Stimulated activated CD8-positive, alpha-beta memory T cell treated with anti-CD3 and anti-CD28 coated beads, Interleukin-2, amount 100 ng/mL, for 48 hours (primary cell): ENCODE measurements around the gene STOX2.
A peak's percentile ranks its signal among the peaks of the same experiment; 100 is the strongest.

Experiments
- DNase-seq, 2 donors: peaks; one replicate each; pipeline ENCODE4 v3.0.0-alpha.2; 2020; ENCODE audit warnings: low read depth in 2 of 2

The STOX2 gene, protein sequence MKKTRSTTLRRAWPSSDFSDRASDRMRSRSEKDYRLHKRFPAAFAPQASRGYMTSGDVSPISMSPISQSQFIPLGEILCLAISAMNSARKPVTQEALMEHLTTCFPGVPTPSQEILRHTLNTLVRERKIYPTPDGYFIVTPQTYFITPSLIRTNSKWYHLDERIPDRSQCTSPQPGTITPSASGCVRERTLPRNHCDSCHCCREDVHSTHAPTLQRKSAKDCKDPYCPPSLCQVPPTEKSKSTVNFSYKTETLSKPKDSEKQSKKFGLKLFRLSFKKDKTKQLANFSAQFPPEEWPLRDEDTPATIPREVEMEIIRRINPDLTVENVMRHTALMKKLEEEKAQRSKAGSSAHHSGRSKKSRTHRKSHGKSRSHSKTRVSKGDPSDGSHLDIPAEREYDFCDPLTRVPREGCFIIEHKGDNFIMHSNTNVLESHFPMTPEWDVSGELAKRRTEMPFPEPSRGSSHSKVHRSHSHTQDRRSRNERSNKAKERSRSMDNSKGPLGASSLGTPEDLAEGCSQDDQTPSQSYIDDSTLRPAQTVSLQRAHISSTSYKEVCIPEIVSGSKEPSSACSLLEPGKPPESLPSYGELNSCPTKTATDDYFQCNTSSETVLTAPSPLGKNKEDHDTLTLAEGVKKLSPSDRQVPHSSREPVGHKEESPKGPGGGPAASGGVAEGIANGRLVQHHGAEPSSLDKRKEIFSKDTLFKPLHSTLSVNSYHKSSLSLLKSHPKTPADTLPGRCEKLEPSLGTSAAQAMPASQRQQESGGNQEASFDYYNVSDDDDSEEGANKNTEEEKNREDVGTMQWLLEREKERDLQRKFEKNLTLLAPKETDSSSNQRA (N-terminal part only)

DNA sequence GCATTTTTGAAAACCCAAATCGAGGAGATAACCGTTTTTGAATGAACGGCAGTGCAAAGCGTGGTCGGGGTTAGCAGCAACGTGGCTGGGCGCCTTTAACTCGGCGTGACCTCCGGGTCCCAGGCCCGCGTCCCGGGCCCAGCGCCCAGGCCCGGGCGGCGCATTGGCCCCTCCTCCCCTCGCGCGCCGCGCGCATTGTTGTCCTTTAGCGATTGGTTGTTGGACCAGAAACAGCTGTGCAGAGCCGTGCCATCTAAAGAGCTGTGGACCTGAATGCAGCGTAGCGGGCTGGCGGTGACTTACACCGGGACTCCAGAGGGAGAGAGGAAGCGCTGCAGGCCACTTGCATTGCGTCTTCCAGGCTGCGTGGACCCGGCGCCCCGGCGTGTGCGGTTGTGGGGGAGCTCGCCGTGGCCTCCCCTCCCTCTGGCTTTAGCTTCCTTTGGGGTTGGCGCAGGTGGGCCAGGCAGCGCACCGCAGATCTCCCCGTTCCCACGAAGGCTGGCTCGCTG, at the start of gene STOX2:
Gene STOX2, plus strand, starts transcription at position 227 of the 512 bp plus-strand sequence. CDS start 1,484 bp downstream, outside the sequence.
- peak in 1 of 2 donors; percentile 16 for DNase-seq

DNA sequence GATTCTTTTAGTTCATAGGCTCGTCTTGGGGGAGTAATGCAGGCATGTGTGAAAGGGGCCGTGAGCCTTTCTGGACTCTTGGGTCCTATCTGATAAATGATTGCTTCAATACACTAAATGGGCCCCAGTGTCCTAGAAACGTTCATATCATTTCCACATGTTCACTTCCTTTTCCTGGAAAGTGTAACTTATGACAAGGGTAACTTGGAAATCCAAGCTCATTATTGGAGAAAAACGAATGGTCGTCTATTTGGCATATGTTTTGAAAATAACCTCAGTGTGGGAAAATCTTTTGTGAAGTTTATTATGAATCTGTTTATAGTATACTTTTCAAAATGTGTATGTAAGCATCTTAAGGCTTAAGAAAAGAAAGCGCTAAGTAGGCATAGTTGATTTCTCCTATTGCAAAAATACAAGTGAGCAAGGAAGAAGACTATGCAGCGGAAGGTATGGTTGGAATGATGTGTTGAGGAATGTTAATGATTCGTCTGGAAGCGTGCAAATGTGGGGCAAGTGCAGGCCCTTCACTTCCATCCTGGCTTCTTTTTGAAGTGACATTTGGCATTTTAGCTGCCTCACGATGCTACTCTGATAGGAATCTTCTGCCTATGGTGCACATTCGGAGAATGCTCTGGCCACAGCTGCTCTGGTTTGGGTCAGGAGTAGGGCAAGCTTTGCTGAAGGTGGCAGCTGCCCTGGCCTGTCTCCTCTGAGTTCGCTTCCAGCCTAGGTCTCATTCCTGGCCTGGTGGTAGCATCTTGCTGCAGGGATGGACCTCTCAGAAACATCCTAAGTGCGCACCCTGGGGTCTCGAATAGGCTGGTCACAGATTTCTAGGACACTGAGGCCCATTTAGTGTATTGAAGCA, 49.5 kb upstream of the STOX2 start:
- no peak for DNase-seq

DNA sequence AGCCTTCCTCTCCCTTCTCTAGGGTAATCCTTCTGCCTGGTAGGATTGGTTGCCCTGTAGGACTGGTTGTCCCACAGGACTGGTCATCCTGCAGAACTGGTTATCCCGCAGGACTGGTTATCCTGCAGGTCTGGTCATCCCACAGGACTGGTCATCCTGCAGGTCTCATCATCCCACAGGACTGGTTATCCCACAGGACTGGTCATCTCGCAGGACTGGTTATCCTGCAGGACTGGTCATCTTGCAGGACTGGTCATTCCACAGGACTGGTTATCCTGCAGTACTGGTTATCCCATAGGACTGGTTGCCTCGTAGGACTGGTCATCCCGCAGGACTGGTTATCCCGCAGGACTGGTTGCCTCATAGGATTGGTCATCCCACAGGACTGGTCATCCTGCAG, 48.1 kb upstream of the STOX2 start:
- DNase-seq: no peak

DNA sequence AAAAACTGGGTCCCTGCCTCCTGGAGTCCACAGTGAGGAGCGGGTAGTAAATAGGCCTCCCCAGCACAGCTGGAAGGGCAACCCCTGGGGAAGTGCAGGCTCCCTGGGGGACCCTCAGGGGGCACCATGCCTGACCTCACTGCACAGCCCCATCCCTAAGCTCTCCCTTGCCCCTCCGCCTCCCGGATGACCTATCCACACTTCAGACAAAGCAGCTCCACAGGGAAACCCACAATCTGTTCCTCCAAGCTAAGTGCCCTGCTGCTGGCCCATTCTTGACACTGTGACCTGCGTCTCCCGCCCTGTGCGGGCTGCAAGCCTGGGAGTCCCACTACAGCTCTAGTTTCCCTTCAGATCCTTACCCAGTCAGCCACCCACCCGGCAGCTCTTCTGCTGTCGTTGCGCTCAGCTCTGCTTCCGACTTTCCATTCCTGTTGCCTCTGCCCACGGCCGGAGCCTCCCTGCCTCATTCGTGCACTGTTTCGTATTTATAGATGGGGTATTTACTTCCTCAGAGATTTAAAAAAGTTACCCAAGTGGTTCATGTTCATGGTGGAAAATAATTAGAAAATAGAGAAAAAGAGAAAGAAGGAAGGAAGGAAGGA, 47.0 kb upstream of the STOX2 start:
- no peak for DNase-seq

DNA sequence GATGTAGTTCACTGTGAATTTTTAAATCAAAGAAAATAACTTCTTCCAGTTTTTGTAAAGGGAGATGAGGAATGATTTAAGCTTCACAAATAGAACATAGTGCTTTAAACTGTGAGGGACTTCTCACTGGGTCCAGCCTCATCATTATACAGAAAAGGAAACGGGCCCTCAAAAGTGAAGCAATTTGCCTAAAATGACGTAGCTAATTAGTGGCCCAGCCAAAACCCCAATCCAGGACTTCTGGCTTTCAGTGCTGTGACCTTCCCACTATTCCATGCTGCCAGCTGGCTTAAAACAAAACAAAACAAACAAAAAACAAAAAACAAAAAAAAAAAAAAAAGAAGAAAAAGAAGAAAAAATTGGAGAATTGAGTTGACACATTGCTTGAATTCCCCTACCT, 45.0 kb upstream of the STOX2 start:
- DNase-seq: no peak

DNA sequence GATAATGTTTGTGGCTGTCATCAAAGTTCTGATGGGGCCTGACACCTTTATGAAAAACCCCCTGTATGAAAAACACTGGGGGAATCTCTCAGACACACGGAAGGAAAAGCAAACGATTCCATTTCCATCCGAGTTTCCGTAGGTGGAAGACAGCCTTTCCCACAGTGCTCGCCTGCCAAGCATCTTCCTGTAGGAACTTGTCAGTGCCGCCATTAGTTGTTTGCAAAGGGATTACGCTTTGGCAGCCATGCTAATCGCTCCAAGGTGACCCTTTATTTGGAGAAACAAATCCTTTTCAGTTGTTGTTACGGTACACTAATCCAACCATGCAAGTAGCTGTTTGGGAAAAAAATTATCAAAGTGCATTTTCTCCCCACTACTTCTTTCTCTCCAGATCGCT, 44.4 kb upstream of the STOX2 start:
- no peak for DNase-seq

DNA sequence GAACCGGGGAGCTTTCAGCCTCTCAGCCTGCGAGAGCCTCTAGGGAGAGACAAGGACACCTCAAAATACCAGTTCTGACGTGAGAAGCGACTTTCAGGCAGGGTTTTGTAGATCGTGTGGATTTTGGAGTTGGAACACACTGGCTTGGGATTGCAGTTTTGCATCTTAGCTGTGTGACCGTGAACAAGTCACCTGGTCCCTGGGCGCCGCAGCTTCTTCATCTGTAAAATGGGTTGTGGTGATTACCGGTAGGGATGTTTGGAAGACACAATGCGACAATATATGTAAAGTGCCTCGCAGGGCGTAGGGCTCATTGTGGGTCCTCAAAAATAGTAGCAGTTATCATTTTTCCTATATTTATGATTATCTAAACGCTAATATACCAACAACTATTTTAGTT, 43.7 kb upstream of the STOX2 start:
- no peak for DNase-seq

DNA sequence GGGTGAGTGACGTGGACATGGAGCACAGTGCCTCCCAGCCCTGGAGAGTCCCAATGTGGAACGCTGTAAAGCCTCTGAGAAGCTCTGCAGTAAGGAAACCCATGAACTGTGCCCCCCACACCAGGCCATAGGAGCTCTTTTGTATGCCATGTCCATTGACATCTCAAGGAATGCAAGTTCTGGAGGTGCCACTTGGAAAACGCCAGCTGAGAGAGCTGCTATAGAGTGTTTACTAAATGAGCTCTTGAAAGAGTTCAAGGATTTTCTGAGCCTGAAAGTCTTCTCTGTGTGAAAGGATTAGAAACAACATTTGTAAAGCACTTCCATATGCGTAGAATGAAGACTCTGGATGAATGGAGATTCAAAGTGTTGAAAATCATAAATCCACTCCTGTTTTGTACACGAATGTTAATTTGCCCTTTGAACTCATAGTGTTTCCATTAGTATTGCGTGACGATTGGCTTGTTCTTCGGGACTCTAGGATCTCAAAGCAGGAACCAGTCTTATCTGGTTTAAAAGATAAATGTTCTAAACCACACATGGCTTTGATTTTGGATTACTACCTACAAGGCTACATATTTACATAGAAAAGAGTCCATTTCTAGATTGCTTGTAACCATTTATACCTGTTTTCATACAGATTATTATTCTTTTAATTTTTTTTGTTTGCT, 41.8 kb upstream of the STOX2 start:
- DNase-seq: no peak

DNA sequence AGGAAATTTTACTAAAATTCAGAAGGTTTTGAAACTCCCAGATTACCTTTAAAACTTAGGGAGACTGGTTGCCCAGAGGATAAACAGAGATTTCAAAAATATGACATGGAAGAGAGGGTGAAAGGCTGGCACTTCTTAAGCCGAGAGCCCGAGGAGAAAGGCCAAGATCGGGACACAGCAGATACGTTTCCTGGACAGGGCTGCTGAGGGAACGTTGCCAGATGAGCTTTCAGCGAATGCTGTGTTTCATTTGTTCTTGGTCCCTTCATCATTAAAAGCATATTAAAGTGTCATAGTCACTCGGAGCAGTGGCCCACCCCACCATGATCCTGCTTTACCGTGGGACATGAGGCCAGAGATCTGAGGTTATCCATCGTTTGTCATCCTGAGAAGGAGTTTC, 37.9 kb upstream of the STOX2 start:
- no peak for DNase-seq

DNA sequence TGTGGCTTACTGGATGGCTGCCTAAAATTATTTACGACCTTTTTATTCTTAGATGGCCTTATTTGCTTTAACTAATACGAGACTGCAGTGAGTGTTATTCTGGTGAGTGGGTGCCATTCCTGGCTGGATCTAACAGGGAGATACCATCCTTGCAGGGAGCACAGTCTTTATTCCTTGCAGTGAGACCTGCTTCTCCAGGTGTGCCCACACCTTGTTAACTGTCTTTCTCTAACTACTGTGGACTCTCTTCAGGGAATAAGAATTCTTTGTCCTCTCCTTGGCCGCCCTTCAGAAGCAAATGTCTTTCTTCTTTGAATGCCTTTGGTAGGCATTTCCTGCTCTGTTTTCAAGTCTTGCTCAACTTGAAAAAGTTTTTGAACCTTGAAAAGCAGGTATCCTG, 34.1 kb upstream of the STOX2 start:
- no peak for DNase-seq

DNA sequence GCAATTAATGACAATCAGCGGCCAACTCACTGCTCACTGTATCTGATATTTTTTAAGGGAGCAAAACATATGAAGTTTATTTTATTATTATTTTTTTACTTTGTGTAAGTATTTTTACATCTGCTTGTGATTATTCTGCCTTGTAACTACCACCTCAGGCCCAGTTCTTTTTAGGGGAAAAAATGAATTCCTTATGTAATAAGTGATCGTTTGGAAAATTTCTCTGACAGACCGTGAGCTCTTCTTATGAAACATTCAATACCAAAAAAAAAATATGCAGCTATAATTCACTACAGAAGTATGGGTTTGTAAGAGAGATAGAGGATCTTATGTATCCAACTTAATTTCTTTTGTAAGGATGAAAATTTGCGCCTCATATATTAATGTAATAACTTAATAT, 33.5 kb upstream of the STOX2 start:
- no peak for DNase-seq

DNA sequence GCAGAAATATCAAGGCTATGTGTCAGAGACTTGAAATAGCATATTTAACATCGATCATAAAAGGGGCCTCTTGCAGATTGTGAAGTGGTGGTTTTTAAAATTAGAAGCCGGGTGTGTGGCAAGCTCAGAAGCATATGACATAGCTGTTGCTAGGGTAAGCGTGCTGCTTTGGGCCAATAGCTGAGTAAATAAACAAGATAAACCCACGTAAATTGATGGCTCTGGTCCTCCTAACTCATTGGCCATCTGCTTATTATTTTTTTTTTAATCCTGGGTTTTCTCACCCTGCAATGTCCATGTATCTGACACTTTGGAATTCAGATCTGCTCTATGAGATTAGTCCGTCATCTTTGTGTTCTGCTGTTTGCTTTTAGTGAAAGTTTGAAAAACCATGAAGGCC, 32.6 kb upstream of the STOX2 start:
- no peak for DNase-seq

DNA sequence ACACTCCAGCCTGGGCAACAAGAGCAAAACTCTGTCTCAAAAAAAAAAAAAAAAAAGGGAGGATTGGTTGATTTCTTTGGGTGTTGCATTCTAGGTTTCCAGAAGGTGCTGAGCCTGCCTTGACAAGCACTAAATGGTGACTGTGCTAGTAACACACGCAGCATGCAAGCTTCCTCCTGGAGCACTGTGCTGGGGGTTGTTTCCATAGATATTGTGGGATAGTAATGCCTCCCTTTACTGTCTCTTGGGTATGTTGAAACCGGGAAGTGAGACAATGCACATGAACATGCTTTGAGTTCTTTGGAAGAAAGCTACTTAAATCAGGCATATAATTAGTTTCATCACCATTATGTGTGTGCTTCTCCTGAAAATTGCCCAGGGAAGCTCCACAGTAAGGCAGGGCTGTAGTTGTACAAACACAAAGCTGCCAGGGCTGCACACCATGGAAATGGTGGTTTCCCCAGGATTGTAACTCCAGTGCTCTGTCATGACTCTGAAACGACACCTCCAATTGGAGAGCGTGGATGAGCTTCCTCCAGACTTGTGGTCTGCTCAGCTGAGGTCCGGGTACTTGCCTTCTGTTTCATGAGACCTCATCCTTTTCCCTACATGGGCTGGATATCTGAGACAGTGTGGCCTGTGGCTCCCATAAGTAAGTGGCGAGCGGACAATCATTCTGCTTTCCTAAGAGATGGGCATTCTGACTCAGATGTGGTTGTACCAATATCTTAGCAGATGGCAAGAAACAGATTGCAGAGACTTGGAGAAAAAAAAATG, 31.5 kb upstream of the STOX2 start:
- DNase-seq: no peak

DNA sequence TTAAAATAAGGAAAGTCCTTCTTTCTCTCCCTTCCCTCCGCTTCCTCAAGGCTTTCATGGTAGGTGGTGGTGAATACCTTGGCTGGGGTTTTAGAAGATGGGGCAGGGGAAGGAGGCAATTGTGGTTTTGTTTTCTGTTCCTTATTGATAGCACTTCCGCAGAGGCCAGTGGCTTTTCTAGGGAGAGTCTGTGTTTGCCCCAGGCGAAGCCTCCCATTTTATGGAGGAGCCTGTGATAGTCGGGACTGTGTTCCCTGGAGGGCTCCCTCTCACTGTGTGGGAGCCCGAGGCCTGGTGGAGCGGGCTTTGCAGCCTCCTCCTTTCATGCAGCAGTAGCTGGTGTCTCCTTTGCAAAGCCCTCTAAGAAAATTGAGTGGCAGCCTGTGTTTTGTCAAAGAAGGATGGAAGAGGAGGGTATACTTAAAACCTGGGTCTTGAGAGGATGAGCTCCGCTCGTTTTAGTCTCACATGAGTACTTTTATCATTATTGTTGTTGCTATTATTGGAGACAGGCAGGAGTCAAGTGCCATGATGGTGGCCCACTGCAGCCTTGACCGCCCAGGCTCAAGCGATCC, 29.8 kb upstream of the STOX2 start:
- DNase-seq: no peak

DNA sequence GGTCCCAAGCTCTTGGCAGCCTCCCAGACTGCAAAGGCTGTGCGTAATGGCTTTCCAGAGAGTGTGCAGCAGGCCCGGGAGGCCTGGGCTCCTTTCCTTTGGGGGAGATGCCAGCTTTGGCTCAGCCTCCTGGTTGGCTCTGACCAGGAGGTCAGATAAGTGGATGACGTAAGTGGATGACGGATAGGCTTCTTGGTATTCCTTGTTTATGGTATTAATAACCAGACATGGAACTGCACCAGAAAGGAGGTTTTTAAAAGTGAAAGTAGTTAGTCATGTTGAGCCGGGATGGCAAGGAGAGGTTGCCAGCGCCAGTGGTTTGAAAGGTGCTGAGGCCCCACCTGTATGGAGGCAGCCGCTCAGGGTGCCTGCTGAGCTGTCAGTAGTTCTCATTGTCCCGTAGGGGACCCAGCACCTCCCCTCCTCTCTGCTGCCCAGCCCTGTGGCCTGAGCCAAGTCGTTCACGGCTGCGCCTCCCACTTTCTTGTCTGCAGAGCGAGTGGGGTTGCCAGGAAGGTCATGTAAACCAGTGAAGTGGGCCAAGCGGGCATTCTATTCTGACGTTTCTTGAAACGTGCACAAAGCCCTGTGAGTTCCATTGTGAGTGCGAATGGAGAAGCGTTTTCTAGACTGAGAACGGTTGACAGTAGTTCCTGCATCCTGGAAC, 28.7 kb upstream of the STOX2 start:
- no peak for DNase-seq

DNA sequence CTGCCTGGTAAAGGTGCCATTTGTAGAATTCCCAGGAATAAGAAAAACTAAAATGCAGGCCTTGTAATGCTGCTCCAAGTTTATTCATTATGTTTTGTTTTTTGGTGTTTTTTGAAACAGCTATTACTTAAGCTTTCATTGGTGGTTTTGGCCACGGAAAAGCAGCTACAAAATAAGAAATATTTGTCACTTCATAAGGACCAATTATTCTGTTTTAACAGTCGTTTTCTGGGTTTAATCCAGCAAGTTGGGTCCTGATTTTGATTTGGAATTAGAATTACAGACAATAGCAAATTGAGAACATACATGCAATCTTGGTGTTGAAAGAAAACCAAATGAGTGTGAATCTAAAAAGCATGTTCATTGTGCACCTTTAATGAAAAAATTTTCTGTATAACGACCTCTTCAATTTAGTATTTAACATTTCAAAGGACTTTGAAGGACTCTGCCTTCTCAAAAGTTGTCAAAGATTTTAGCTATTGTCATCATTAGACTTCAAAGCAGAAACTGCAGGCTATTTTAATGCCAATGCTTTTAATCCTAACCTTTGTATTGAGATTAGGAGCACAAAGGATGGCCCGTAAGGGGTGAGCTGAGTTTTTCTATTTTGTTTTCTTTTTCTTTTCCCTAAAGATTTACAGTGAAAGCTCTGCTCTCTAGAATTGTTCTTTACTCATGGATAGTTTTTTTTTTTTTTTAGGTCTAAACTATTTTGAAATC, 26.7 kb upstream of the STOX2 start:
- no peak for DNase-seq

DNA sequence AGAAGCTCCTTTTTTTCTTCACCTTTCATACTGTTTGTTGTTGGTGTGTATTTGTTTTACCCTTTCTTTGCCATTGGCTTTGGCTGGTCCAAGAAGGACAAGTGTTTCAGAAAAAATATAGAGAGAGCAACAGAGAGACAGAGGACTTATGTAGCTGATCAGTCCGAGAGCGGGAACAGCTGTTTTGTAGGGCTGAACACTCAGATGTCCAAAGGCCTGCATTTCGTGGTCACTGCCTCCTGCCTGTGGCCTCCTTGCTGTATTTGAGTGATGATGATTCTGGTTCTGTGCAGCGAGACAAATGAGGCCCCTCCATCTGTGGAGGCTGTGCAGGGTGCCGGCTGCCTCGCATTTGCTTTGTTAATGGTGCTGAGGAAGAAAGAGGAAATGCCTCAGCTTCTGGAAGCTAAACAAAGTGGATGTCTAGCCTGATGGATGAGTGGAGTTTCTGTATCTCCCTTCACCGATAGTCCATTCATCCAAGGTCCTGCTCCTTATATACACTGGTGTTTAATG, 19.8 kb upstream of the STOX2 start:
- no peak for DNase-seq

DNA sequence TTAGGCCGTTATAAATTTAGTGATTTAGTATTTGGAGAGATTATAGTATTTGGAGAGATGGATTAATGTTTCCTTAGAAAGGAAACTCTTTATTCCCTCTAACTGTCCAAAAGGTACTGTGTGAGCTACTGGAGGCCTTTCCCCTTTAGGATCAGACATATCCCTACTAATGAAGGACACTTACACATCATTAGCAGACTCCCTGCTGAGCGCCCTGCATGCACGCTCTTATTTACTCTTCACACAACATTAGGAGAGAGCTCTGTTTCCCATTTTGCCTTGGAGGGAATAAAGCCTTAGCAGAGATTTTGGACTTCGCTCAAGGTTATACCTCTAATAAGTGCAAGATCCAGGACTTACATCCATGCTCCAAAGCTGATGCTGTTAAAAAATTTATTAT, 17.8 kb upstream of the STOX2 start:
- DNase-seq: no peak
